ENCODE results near the gene TAOK1. TPM values are rescaled to one million over a fixed set of nuclear protein-coding genes. Genes with fewer than 3 reads are reported as not detected.
A peak's percentile ranks its signal among the peaks of the same experiment; 100 is the strongest.

TAOK1 gene
- total RNA-seq, 1 donor from 2014 or later, result 36.0 TPM

DNA sequence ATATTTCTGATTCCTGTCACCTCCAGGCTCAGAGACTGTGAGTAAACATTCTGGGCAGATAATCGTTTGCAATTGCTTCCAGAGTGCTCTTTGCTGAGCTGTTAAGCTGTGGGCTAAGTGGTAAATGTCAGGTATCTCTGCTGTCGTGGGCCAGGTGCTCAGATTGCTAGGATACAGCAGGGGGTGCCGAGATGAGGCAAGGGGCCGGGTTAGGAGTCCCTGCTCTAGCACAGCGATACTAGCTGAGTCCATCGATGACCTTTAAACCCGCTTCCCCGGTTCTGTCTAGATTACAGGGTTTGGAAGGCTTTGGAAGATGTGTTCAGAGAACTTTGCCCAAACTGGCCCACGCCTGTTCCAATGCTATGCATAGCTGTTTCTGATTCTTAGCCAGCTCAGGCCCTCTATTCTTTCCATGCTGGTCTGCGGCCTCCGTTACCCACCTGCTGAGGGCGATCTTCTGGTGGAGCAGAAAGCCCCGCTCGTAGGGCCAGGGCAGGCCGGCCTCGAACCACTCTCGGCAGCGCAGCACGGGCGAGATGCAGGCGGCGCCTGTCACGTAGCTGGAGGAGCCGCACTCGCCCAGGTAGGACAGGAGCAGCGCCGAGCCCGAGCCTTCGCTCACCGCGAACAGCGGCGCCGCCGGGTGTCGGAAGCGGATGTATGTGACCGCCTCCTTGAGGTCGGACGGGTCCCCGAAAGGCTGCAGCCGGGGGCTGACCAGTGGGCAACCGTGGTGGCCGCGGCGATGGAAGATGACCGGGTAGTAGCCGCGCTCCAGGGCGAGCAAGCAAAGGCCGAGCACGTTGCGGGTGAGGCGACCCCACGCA lies 175.7 kb downstream of the TAOK1 start:
- H3K27me3 ChIP-seq (ENCODE audit: control insufficient read depth in 3 of 3, insufficient read depth in 3 of 3, low read length in 3 of 3), result peaks cover 0 to 6% (median 0%) of the 10 kb centered on the region in 3 donors
- peak overlapping the region; percentile 33 to 56 (median 54) for H3K9ac ChIP-seq (ENCODE audit: low read depth in 1 of 3, low read length in 3 of 3)
- peaks cover 24 to 47% (median 31%) of the 10 kb centered on the region in 3 donors for H3K4me1 ChIP-seq (ENCODE audit: control insufficient read depth in 3 of 3, insufficient read depth in 3 of 3, low read length in 3 of 3)
- H3K4me3 ChIP-seq (ENCODE audit: low read length in 3 of 3), result peak overlapping the region; percentile 14 to 52 (median 48)
- H3K27ac ChIP-seq (ENCODE audit: low read depth, low read length), result no peak overlapping the region
- H3K36me3 ChIP-seq (ENCODE audit: control insufficient read depth in 3 of 3, insufficient read depth in 3 of 3, low read length in 3 of 3), result peaks cover 0 to 8% (median under 1%) of the 10 kb centered on the region in 3 donors
- H3K9me3 ChIP-seq (ENCODE audit: control insufficient read depth in 3 of 3, low read length in 3 of 3), result no peaks in the 10 kb centered on the region

GRCh38 chr17:29566473-29567303 lies 176.5 kb downstream of the TAOK1 start, which contains the start of gene ABHD15:
Gene ABHD15, minus strand, starts transcription at chr17:29567037. Its CDS starts 71 bp downstream, at chr17:29566966.
- no peaks in the 10 kb centered on the region for H3K9me3 ChIP-seq (ENCODE audit: control insufficient read depth in 3 of 3, low read length in 3 of 3)
- peak within 1 kb of the TSS; percentile 19 for H3K27ac ChIP-seq (ENCODE audit: low read depth, low read length)
- peaks cover 0 to 8% (median 5%) of the 10 kb centered on the region in 3 donors for H3K36me3 ChIP-seq (ENCODE audit: control insufficient read depth in 3 of 3, insufficient read depth in 3 of 3, low read length in 3 of 3)
- peaks cover 26 to 45% (median 29%) of the 10 kb centered on the region in 3 donors for H3K4me1 ChIP-seq (ENCODE audit: control insufficient read depth in 3 of 3, insufficient read depth in 3 of 3, low read length in 3 of 3)
- H3K4me3 ChIP-seq (ENCODE audit: low read length in 3 of 3), result peak within 1 kb of the TSS; percentile 86 to 90 (median 87)
- H3K9ac ChIP-seq (ENCODE audit: low read depth in 1 of 3, low read length in 3 of 3), result peak within 1 kb of the TSS; percentile 83 to 87 (median 83)
- H3K27me3 ChIP-seq (ENCODE audit: control insufficient read depth in 3 of 3, insufficient read depth in 3 of 3, low read length in 3 of 3), result peaks cover 0 to 6% (median 0%) of the 10 kb centered on the region in 3 donors

DNA sequence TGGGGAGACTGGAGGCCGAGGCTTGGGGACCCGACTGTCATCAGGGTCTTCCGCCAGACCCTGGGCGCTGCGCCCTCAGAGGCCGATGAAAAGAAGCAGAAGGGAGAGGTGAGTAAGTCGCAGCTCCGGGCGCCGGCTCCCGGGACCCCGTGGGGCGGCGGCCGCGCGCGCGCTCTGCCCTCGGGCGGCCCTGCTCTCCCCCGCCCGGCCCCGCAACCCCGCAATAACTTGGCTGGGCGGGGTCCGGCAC lies 177.1 kb downstream of the TAOK1 start:
- Histone ChIP-seq H3K9me3 (ENCODE audit: control insufficient read depth in 3 of 3, low read length in 3 of 3) (no peaks in the 10 kb centered on the region), H3K36me3 (ENCODE audit: control insufficient read depth in 3 of 3, insufficient read depth in 3 of 3, low read length in 3 of 3) (peaks cover 0 to 7% (median 5%) of the 10 kb centered on the region in 3 donors), H3K9ac (ENCODE audit: low read depth in 1 of 3, low read length in 3 of 3) (peak overlapping the region; percentile 83 to 87 (median 83)), H3K27me3 (ENCODE audit: control insufficient read depth in 3 of 3, insufficient read depth in 3 of 3, low read length in 3 of 3) (peaks cover 0 to 6% (median 0%) of the 10 kb centered on the region in 3 donors), H3K27ac (ENCODE audit: low read depth, low read length) (peak overlapping the region; percentile 19), H3K4me3 (ENCODE audit: low read length in 3 of 3) (peak overlapping the region; percentile 51 to 90 (median 87)), H3K4me1 (ENCODE audit: control insufficient read depth in 3 of 3, insufficient read depth in 3 of 3, low read length in 3 of 3) (peaks cover 26 to 45% (median 28%) of the 10 kb centered on the region in 3 donors)

- Histone ChIP-seq H3K9me3 (ENCODE audit: control insufficient read depth in 3 of 3, low read length in 3 of 3) (no peaks in the 10 kb centered on the region), H3K4me1 (ENCODE audit: control insufficient read depth in 3 of 3, insufficient read depth in 3 of 3, low read length in 3 of 3) (peaks cover 26 to 44% (median 28%) of the 10 kb centered on the region in 3 donors), H3K27me3 (ENCODE audit: control insufficient read depth in 3 of 3, insufficient read depth in 3 of 3, low read length in 3 of 3) (peaks cover 0 to 6% (median 0%) of the 10 kb centered on the region in 3 donors), H3K4me3 (ENCODE audit: low read length in 3 of 3) (peak overlapping the region; percentile 86 to 90 (median 87)), H3K36me3 (ENCODE audit: control insufficient read depth in 3 of 3, insufficient read depth in 3 of 3, low read length in 3 of 3) (peaks cover 0 to 5% (median 4%) of the 10 kb centered on the region in 3 donors), H3K9ac (ENCODE audit: low read depth in 1 of 3, low read length in 3 of 3) (peak overlapping the region; percentile 83 to 87 (median 83)), H3K27ac (ENCODE audit: low read depth, low read length) (peak overlapping the region; percentile 47)
These were observed 177.6 kb downstream of the TAOK1 start for GRCh38 chr17:29567554-29568330.

DNA sequence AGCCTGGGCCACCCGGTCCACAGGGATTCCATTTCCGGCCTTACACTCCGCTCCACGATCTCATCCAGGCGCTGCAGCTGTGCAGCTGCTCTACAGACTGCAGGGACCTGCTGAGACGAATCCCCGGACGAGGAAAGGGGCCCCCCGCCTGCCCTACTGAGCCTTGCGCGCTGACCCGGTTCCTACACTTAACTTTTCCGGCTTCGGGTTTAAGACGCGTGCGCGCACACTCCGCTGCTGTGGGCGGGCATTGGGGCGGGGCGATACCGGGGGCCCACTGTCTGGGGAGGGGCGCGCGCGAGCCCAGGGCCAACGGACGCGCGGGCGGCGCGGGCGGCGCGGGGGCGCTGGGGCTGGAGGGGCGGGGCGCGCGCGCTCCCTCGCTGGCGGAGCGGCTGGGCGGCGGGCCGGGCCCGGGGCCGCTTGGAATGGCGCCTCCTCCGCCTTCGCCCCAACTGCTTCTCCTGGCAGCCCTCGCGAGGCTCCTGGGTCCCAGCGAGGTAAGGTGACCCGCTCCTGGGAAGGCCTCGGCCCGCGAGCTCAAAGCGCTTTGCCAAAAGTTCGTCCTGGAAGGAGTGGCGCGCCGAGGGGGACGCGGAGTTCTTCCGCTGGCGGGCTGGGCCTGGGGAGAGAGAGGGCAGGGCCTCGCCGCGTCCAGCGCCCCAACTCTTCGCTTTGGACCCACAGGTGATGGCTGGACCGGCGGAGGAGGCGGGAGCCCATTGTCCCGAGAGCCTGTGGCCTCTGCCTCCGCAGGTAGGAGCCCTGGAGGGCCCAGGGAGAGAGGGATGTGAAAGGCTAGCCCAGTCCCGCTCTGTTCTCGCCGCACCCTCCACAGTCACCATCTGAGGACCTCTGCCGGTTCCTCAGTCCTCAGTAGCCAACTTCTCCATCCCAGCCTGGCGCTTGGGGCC lies 178.4 kb downstream of the TAOK1 start, which contains the start of gene TP53I13:
TSS of gene TP53I13 (plus strand) at position 371 of the 914 bp plus-strand sequence. CDS start at position 429, 58 bp downstream.
- Histone ChIP-seq H3K36me3 (ENCODE audit: control insufficient read depth in 3 of 3, insufficient read depth in 3 of 3, low read length in 3 of 3) (peaks cover 0 to 5% (median 3%) of the 10 kb centered on the region in 3 donors), H3K9ac (ENCODE audit: low read depth in 1 of 3, low read length in 3 of 3) (peak within 1 kb of the TSS; percentile 83 to 87 (median 83)), H3K9me3 (ENCODE audit: control insufficient read depth in 3 of 3, low read length in 3 of 3) (no peaks in the 10 kb centered on the region), H3K4me1 (ENCODE audit: control insufficient read depth in 3 of 3, insufficient read depth in 3 of 3, low read length in 3 of 3) (peaks cover 28 to 51% (median 33%) of the 10 kb centered on the region in 3 donors), H3K27me3 (ENCODE audit: control insufficient read depth in 3 of 3, insufficient read depth in 3 of 3, low read length in 3 of 3) (peaks cover 0 to 6% (median 0%) of the 10 kb centered on the region in 3 donors), H3K4me3 (ENCODE audit: low read length in 3 of 3) (peak within 1 kb of the TSS; percentile 86 to 90 (median 87)), H3K27ac (ENCODE audit: low read depth, low read length) (peak within 1 kb of the TSS; percentile 83)

DNA sequence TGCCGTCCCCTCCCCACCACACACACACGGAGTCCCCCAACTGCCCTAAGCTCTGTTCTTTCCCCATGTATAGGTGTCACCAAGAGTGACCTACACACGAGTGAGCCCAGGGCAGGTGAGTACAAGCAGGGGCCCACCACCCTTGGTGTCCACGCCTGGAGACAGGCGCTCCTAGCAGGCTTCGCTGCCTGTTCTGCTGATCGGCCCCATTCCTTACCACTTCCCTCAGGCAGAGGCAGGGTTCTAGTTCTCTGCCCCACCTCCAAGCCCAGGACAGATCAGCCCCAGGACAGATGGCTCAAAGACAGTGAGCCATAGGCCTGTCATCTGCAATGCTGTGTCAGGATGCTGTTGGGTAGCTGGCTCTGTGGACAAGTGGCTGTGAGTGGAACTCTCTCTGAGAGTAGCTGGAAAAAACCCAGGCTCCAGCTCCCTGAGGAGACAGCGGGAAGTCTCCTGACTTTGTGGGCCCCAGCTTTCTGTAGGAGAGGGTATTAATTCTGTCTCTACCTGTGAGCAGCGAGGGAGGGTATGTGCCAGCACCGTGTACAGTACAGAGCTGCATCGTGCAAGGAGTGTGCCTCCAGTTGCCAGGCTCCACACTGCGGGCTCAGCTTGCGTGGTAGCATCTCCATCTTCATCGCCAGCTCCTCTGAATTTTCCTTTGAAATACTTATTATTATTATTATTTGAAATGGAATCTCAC lies 179.2 kb downstream of the TAOK1 start:
- H3K9ac ChIP-seq (ENCODE audit: low read depth in 1 of 3, low read length in 3 of 3), result peak overlapping the region; percentile 74 to 82 (median 82)
- peaks cover 28 to 51% (median 33%) of the 10 kb centered on the region in 3 donors for H3K4me1 ChIP-seq (ENCODE audit: control insufficient read depth in 3 of 3, insufficient read depth in 3 of 3, low read length in 3 of 3)
- peaks cover under 1 to 7% (median 6%) of the 10 kb centered on the region in 3 donors for H3K36me3 ChIP-seq (ENCODE audit: control insufficient read depth in 3 of 3, insufficient read depth in 3 of 3, low read length in 3 of 3)
- peak overlapping the region; percentile 83 for H3K27ac ChIP-seq (ENCODE audit: low read depth, low read length)
- H3K4me3 ChIP-seq (ENCODE audit: low read length in 3 of 3), result peak overlapping the region; percentile 78 to 90 (median 78)
- H3K9me3 ChIP-seq (ENCODE audit: control insufficient read depth in 3 of 3, low read length in 3 of 3), result no peaks in the 10 kb centered on the region
- H3K27me3 ChIP-seq (ENCODE audit: control insufficient read depth in 3 of 3, insufficient read depth in 3 of 3, low read length in 3 of 3), result peaks cover 0 to 6% (median 0%) of the 10 kb centered on the region in 3 donors

DNA sequence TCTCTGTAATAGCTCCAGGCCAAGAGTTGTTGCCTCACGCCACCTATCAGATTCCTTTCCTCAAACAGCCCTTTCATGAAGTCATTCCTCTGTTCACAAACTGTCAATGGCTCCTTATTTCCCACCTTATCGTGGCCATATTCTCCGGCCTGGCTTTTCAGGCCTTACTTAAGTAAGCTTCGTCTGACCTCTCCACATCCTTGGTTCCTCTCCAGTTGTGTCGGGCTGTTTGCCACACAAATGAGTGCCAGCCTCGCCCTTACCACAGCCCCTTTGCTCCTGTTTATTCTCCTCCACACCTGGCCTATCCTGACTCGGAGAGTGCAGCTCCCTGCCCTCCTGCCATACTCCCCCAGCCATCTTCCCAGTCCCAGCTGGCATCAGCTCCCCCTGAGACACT lies 180.4 kb downstream of the TAOK1 start:
- Histone ChIP-seq H3K9ac (ENCODE audit: low read depth in 1 of 3, low read length in 3 of 3) (peak overlapping the region in 1 of 3 donors; percentile 40), H3K36me3 (ENCODE audit: control insufficient read depth in 3 of 3, insufficient read depth in 3 of 3, low read length in 3 of 3) (peaks cover 12 to 17% (median 14%) of the 10 kb centered on the region in 3 donors), H3K4me3 (ENCODE audit: low read length in 3 of 3) (no peak overlapping the region), H3K4me1 (ENCODE audit: control insufficient read depth in 3 of 3, insufficient read depth in 3 of 3, low read length in 3 of 3) (peaks cover 26 to 50% (median 33%) of the 10 kb centered on the region in 3 donors), H3K9me3 (ENCODE audit: control insufficient read depth in 3 of 3, low read length in 3 of 3) (no peaks in the 10 kb centered on the region), H3K27me3 (ENCODE audit: control insufficient read depth in 3 of 3, insufficient read depth in 3 of 3, low read length in 3 of 3) (peaks cover 0 to 6% (median 0%) of the 10 kb centered on the region in 3 donors), H3K27ac (ENCODE audit: low read depth, low read length) (no peak overlapping the region)

DNA sequence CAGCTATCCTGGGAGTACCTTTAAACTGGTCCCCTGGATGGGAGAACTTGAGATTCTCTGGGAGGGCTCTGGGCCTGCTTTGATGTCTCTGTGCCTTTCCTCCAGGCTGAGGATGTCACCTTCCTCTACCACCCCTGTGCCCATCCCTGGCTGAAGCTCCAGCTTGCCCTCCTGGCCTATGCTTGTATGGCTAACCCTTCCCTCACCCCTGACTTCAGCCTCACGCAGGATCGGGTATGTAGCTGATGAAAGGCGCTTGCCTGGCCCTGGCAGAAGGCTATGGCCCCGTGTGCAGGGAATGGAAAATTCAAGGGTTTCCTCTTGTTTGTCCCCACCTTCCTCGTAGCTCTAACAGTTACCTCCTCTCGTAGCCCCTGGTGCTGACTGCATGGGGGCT lies 181.3 kb downstream of the TAOK1 start:
- peak overlapping the region in 1 of 3 donors; percentile 64 for H3K9ac ChIP-seq (ENCODE audit: low read depth in 1 of 3, low read length in 3 of 3)
- H3K4me3 ChIP-seq (ENCODE audit: low read length in 3 of 3), result no peak overlapping the region
- peaks cover 21 to 26% (median 24%) of the 10 kb centered on the region in 3 donors for H3K36me3 ChIP-seq (ENCODE audit: control insufficient read depth in 3 of 3, insufficient read depth in 3 of 3, low read length in 3 of 3)
- peaks cover 24 to 41% (median 33%) of the 10 kb centered on the region in 3 donors for H3K4me1 ChIP-seq (ENCODE audit: control insufficient read depth in 3 of 3, insufficient read depth in 3 of 3, low read length in 3 of 3)
- no peaks in the 10 kb centered on the region for H3K9me3 ChIP-seq (ENCODE audit: control insufficient read depth in 3 of 3, low read length in 3 of 3)
- H3K27me3 ChIP-seq (ENCODE audit: control insufficient read depth in 3 of 3, insufficient read depth in 3 of 3, low read length in 3 of 3), result no peaks in the 10 kb centered on the region
- no peak overlapping the region for H3K27ac ChIP-seq (ENCODE audit: low read depth, low read length)

All from skeletal muscle tissue (tissue), 4 donors.